Inflammatory macrophage treated with lipopolysaccharide for 4 hours (primary cell): ENCODE results near the gene PHKG1.
A peak's percentile ranks its signal among the peaks of the same experiment; 100 is the strongest.
"Not testable (repeated sequence)": the region's sequence is repeated elsewhere in the genome, so short reads cannot be mapped to it uniquely, and the experiment has no call there.

ENCODE experiments used
- DNase-seq: peaks from one replicate; pipeline ENCODE4 v3.0.0-alpha.2; 2020

Gene PHKG1

DNA sequence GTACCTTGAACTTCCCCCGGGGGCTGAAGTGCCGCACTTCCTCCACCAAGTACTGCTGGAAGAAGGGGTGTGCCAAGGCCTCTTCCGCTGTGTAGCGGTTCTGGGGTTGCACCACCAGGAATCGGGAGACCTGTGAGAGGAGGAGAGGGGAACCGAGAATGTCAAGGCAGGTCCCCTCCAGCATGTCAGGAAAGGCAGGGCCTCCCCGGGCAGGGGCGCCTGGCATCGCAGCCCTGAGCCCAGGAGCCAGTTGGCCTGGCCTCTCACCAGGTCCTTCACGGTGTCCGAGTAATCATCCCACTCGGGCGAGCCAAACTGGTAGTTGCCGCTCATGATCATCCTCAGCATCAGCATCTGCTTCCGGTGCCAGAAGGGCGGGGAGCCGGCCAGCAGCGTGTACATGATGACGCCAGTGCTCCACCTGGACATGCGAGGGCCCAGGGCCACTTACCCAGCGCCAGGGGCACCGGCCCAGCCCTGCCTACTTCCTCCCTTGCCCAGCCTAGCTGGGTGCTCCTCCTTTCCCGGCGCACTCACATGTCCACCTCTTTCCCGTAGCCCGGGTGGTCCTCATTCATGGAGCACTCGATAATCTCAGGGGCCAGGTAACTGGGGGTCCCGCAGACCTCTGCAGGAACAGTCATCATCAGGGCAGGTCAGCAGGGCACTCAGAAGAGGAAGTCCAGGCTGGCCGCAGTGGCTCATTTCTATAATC, 11.0 kb downstream of the PHKG1 start:
- DNase-seq = no peak

DNA sequence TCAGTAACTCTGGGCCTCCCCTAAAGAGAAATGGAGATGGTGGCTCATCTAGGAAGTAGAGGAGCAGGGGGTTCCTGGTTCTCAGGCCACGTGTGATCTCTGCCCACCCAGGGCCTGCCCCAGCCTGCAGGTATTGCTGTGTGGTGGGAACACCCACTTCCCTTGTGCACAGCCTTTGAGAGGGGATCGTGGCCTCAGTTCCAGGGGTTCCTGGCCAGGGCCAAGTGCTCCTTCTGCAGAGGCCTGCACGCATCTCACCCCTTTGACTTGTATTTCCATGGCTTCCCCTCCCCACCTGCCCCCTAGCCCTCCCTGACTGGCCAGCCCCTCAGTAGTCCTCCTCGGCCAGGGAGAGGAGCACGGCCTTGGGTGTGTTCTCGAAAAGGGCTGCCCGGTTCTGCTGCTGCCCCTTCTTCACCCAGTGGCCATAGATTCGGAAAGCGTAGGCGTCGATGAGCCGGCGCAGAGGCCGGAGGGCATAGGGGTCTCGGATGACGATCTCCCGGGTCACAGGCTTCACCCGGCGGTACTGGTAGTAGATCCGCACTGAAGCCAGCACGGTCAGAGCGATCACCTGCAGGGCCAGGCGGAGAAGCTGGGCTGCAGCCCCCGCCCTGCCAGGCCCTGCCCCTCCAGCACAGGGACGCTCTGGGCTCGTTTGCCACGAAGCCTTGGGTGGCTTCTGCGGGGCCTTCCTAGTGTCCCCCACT, 11.9 kb downstream of the PHKG1 start:
- DNase-seq = not testable (repeated sequence)

DNA sequence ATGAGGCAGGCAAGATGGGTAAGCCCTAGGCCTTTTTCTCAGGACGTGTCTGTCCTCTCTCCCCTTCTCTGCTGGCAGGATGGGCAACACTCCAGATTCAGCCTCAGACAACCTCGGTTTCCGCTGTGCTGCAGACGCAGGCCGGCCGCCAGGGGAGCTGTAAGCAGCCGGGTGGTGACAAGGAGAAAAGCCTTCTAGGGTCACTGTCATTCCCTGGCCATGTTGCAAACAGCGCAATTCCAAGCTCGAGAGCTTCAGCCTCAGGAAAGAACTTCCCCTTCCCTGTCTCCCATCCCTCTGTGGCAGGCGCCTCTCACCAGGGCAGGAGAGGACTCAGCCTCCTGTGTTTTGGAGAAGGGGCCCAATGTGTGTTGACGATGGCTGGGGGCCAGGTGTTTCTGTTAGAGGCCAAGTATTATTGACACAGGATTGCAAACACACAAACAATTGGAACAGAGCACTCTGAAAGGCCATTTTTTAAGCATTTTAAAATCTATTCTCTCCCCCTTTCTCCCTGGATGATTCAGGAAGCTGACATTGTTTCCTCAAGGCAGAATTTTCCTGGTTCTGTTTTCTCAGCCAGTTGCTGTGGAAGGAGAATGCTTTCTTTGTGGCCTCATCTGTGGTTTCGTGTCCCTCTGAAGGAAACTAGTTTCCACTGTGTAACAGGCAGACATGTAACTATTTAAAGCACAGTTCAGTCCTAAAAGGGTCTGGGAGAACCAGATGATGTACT, 13.1 kb downstream of the PHKG1 start:
- no peak for DNase-seq

DNA sequence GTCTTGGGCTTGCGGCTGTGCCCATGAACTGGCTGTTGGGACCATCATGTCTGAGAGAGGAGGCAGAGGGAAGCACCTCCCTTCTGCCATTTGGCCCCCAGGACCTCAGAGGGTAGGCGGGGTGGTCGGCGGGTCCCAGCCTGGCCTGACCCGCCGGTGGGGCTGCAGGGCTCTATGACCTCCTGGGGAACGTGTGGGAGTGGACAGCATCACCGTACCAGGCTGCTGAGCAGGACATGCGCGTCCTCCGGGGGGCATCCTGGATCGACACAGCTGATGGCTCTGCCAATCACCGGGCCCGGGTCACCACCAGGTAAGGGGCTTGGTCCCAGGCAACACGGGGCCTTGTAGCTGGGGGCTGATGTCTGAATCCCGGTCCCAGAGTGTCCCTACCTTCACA, 14.6 kb downstream of the PHKG1 start:
- no peak for DNase-seq

DNA sequence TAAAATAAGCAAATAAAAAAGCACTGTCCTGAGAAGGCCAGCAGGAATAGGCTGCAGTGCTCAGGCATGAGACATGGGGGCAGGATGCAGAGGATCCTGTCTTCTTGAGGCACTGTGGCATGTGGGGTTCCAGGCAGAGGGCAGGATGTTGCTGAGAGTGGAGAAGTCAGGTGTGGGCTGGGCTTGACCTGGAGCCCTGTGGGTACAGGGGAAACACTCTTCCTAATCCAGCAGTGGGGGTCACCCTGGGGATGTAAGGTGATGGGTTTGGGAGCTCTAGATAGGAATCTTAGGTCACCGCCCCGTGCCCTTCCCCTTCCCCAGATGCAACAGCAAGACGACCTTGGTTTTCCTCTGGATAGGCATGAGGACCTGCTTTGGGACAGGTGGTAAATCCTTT, 15.1 kb downstream of the PHKG1 start:
- no peak for DNase-seq

DNA sequence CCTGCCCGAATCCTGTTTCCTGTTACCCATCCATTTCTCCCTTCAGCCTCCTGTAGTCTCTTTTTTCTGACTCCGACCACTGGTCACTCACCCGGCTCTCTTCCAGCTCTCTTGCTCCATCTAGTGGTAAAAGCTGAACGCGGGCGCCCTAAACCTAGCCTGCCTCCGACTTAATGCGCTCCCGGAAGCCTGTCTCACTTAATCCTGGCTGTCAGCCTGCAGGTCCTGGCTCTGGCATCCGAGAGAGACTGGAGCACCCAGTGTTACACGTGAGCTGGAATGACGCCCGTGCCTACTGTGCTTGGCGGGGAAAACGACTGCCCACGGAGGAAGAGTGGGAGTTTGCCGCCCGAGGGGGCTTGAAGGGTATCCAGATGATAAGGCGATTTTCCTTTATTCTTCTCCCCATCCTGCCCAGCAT, 18.4 kb downstream of the PHKG1 start:
- DNase-seq = peak; percentile 71

DNA sequence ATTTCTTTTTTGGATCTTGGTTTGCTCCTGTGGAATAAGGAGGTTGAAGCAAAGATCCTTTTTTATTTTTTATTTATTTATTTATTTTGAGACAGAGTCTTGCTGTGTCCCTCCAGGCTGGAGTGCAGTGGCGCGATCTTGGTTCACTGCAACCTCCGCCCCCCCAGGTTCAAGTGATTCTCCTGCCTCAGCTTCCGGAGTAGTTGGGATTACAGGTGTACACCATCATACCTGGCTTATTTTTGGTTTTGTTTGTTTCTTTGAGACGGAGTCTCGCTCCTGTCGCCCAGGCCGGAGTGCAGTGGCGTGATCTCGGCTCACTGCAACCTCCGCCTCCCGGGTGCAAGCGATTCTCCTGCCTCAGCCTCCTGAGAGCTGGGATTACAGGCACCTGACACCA, 26.4 kb downstream of the PHKG1 start:
- not testable (repeated sequence) for DNase-seq

DNA sequence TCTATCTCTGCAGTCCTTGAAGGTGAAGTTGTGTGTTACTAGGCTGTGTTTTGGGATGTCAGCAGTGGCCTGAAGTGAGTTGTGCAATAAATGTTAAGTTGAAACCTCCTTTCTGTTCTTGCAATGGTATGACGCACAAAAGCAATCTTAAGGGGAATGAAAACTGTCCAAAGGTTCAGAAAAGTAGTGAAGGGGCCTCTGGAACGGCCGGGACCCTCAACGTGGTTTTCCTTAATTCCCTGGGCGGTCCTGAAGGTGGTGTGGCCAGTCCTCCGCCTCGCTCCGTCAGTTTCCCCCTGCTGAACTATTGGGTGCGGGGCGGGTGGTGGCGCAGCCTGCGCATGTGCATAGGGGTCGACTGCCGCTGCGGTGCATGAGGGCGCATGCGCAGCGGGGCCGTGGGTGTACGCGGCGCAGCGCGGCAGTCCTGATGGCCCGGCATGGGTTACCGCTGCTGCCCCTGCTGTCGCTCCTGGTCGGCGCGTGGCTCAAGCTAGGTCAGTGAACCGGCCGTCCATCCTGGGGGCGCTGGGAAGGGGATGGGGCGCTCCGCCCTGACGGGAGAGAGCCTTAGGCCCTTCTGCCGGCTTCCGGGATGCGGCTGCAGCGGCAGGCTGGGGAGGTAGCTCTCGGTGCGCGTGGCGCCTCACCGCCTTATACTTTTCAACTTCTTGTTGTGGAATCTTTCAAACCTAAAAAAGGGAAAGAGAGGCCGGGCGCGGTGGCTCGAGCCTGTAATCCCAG, 28.7 kb downstream of the PHKG1 start, which contains the start of gene SUMF2:
Gene SUMF2 (plus strand): TSS at position 405 of the 744 bp plus-strand sequence. CDS start 26 bp downstream, at position 431.
- peak; percentile 94 for DNase-seq

DNA sequence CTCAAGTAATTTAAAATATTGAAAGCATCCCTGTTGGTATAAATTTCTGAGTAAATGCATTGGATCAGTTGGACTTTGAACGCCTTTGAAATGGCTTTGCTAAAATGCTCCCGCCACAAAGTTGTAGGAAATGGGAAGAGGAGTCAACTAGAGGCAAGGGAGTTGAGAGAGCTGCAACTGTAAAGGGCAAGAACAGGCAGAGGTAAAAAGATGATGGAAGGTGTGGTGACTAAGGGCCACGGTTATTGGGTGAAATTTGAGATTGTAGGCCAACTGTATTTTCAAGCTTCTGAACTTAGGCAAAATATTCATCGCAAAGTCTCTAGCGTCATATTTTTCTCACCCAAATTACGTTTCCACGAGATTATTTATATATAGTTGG, 29.3 kb downstream of the PHKG1 start:
- no peak for DNase-seq

DNA sequence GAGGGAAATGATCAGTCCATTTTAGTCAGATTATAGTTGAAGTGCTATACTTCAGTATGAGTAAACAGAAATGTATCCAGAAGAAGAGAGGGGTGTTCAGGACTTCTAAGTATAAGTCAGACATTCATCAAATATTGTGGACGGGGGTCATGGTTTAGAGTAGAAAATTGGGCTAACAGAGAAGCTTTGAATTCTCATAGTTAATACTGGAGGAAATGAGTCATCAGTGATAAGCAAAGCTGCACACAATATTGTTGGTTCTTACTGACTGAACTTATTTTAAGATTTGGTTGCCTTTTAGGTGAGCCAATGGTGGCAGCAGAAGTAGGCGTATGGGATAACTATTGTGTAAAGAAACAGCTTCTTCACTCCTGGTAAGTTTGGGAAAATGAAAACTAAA, 30.4 kb downstream of the PHKG1 start:
- peak; percentile 36 for DNase-seq

DNA sequence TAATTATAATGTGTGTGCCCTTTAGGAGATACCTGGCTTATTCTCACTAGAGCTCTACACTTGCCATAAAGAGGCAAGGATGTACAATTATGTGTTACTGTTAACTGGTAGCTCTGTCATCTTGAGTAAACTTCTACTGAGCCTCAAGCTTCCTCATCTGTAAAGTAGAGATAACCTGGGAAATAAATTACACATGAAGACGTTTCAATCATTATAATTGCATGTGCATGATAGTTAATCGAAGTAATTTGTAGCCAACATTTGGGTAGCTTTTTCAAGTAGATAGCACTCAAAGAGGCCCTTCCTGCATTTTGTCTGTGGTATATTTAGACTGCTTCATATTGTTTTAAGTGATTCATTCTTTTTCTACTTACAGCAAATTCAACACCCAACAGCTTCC, 38.8 kb downstream of the PHKG1 start:
- DNase-seq = no peak

DNA sequence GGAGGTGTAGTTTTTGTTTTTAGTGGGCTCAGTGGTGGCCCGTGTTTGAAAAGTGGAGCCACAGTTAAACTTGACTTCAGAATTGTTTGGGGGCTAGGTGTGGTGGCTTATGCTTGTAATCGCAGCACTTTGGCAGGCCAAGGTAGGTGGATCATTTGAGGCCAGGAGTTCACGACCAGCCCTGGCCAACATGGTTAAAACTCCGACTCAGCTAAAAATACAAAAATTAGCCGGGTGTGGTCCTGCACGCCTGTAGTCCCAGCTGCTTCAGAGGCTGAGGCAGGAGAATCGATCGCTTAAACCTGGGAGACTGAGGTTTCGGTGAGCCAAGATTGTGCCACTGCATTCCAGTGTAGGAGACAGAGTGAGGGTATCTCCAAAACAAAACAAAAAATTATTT, 39.4 kb downstream of the PHKG1 start:
- DNase-seq = no peak

DNA sequence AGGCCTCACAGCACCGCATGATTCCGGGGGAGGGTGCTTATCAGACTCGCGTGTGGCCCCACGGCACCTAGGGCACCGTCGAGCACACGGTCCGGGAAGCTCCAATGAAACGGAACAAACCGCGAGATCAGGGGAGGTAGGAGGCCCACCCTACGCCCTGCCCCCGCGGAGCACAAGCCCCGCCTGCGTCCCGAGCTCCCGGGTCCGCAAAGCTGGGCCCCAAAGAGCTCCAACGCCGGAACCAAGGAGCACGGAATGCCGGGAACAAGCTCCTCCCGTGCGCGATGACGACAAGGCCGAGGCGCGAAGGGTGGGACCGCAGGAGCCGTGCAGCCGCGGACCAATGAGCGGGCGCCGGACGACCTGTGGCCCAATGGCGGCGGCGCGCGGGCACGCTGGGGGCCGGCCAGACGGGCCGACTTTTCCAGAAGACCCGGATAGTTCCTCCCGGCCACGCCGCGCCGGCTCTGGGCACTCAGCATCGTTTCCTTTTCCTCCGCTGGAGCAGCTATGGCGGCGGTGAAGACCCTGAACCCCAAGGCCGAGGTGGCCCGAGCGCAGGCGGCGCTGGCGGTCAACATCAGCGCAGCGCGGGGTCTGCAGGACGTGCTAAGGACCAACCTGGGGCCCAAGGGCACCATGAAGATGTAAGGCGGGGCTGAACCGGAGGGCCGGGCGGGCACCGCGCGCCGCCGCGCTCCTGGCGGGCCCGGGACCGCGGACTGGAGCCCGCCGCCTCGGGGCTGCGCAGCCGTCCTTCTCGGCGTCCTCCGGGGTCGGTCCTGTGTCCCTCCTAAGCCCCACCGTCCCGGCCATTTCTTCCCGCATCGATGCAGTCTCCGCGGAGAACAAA, 41.2 kb downstream of the PHKG1 start, which contains the start of the genes CCT6A and PSPH:
Gene CCT6A (plus strand): TSS at position 427 of the 853 bp plus-strand sequence. CDS start 84 bp downstream, at position 511.
Gene PSPH (minus strand): TSS at position 106 of the 853 bp plus-strand sequence. CDS start 30,232 bp downstream, outside the sequence.
- DNase-seq = peak; percentile 97

DNA sequence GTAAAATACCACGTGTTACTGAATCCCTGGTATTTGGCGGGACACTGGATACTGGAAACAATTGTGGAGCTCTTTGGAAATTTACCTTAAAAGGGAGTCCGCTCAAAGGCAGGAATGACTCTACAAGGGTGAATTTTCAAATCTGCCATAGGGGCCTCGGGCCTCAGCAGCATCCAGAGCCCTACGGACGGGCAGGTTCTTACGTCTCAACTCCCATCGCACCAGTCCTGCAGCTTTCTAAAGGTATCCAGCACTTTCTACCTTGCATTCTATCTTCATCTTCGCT, 41.8 kb downstream of the PHKG1 start:
- DNase-seq = no peak

DNA sequence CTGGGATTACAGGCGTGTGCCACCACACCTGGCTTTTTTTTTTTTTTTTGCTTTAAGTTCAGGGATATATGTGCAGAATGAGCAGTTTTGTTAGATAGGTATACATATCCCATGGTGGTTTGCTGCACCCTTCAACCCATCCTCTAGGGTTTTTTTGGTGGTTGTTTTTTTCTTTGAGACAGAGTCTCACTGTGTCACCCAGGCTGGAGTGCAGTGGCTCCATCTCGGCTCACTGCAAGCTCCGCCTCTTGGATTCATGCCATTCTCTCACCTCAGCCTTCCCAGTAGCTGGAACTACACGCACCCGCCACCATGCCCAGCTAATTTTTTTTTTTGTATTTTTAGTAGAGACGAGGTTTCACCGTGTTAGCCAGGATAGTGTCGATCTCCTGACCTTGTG, 44.0 kb downstream of the PHKG1 start:
- not testable (repeated sequence) for DNase-seq

DNA sequence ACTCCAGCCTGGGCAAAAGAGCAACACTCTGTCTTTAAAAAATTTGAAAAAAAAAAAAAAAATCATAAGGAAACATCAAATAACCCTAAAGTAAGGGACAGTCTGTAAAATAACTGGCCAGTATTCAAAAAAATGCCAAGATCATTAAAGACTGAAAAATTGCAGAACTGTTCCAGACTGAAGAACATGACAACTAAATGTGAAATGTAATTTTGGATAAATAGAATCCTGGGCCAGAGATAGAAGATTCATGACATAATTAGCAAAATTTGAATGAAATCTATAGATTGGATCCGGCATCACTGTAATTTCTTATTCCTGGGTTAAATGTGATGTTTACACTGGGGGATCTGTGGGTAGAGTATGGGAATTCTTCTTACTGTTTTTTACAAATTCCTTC, 44.5 kb downstream of the PHKG1 start:
- no peak for DNase-seq

DNA sequence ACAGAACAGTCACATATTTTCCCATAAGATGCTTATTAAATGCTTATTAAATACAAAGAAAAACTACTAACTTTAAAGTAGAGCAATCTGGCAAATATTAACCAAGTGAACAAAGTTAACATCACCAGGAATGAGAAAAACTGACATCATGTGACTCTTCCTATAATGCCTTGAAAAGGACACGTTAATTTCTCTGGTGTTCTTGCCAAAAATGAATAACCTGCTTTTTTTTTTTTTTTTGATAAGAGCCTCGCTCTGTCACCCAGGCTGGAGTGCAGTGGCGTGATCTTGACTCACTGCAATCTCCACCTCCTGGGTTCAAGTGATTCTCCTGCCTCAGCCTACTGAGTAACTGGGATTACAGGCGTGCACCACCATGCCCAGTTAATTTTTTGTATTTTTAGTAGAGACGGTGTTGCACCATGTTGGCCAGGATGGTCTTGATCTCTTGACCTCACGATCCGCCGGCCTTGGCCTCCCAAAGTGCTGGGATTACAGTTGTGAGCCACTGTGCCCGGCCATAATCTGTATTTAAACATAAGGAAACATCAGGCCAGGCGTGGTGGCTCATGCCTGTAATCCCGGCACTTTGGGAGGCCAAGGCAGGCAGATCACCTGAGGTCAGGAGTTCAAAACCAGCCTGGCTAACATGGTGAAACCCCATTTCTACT, 45.2 kb downstream of the PHKG1 start:
- not testable (repeated sequence) for DNase-seq

DNA sequence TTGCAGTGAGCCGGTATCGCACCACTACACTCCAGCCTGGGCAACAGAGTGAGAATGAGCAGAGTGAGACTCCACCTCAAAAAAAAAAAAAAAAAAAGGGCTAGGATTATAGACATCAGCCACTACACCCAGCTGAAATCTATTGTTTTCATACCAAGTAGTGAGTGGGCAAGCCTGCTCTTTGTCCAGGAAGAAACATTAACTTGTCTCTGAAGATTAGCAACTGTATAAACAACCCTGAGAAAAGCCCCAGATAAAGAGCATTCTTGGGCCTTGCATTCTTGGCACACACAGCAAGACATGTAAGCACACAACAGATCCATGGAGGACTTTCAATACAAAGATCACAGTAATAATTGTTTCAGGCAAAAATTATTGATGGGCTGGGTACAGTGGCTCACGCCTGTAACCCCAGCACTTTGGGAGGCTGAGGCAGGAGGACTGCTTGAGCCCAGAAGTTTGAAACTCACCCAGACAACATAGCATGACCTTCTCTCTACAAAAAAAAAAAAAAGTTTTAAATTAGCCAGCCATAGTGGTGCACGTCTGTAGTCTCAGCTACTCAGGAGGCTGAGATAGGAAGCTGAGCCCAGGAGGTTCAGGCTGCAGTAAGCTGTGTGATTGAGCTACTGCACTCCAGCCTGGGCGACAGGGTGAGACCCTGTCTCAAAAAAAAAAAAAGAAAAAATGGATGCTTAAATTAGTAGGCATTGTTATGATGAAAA, 45.9 kb downstream of the PHKG1 start:
- no peak for DNase-seq

DNA sequence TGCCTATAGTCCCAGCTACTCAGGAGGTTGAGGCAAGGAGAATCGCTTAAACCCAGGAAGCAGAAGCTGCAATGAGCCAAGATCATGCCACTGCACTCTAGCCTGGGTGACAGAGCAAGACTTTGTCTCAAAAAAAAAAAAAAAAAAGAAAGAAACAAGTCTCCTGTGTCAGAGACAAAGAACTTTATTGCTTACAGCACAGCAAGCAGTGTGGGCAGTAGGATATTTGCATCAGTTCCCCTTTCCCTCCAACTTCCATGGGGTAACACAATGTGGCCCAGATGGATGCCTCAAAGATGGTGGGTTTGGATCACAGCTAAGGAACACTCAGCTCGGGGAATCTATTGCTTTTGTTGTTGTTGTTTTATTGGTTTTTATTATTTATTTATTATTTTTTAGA, 47.0 kb downstream of the PHKG1 start:
- peak; percentile 72 for DNase-seq

DNA sequence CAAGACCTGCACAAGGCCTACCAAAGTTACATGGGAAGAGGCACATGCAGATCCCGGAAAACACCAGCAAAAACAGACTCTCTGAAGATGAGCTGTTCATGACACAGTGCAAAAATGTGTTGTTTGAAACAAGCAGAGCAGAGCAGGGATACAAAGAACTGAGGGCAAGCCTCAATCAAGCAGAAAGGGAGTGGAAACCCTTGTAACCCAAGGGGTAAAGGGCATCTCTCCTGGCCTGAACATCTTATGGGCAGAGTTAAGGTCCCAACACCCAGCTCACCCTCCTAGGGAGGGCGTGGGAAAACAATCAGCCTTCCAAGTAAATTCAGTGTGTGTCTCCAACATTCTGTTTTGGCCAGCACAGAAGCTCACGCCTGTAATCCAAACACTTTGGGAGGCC, 52.0 kb downstream of the PHKG1 start:
- no peak for DNase-seq
